HG02763 (cell line): ENCODE data around the gene STEAP4.

Source experiments
- ATAC-seq: cut with Tn5 transposase; IDR thresholded peaks from one replicate; pipeline ENCODE4 v1.9.1; 2021; ENCODE audit warnings: mild to moderate bottlenecking, moderate library complexity; ENCODE audit not compliant: unreplicated experiment

STEAP4 gene

DNA sequence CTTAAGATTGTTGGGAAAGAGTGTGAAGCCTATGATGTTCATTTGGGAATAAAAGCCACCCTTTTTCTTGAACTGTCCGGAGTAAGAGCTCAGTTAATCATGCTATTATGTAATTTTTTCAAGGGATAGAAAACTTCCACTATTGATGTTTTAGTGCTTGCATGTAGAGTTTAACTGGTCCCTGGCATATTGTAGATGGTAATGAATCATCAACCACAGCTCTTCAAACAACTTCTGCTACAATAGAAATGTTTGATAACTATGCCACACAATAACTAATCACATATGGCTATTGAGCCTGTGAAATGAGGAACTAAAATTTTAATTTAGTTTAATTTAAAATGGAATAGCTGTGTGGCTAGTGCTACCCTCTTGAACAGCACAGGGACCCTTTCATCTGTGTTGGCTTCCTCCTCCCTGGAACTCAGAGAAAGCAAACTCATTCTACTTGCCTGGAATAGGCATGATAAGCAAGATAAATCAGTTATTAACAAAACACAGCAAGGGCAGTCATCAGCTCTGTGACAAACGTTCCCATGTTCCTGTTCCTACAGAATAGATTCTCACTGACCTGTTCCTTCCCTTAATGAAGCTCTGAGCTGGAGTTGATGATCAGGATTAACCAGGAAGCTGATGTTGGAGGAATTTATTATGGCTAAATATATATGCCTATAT is 82.0 kb downstream of the STEAP4 start:
- ATAC-seq: no peak

DNA sequence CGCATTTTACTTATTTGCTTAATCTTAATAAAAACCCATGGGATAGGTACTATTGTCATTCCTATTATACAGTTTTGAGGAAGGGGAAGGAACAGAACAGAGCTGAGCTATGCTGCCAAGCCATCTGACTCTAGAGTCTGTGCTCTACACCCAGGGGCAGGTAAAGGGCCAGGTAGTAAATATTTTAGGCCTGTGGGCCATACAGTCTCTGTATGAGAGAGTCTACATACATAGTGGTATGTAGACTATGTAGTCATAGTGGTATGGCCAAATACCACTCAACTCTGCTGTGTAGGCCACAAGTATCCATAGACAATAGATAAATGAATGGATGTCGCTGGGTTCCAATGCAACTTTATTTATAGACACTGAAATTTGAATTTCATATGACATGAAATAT is 83.4 kb downstream of the STEAP4 start:
- no peak for ATAC-seq
